ENCODE data around the gene PPM1L. TPM values are rescaled to one million over a fixed set of nuclear protein-coding genes. Genes with fewer than 3 reads are reported as not detected.

Gene PPM1L
- polyA plus RNA-seq, 1 donor (not counting 4 experiments of a cell fraction or from before 2014, with no cell fraction given), result 0.58 TPM

DNA sequence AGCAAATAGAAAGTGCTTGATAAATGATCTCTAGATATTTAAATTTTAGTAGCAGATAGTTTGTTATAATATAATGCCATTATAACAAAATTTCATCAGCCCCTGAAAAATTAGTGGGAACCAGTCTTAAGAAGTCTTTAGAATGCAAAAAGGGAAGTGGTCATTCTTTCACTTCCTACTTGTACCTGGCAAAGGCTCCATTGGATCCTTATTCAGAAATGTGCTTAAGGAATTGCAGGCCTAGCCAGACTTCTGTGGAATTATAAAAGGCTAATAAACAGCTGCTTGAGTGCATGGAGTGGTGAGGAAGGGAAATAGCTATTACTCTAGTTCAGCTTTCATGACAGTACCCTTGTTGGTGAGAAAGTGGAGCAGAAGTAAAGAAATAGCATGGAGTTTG lies 24.2 kb downstream of the PPM1L start:
- no peaks in the 10 kb centered on the region for H3K4me1 ChIP-seq (ENCODE audit: control insufficient read depth, extremely low read depth, insufficient read depth, low read length)
- no peaks in the 10 kb centered on the region for H3K9me3 ChIP-seq (ENCODE audit: control insufficient read depth, low read depth, low read length)
- no peaks in the 10 kb centered on the region for H3K79me2 ChIP-seq (ENCODE audit: control insufficient read depth, insufficient read depth, low read length)
- no peak overlapping the region for H3K9ac ChIP-seq (ENCODE audit: control insufficient read depth, extremely low read depth, insufficient read depth, low read length)
- H3K4me3 ChIP-seq (ENCODE audit: control insufficient read depth in 2 of 3, extremely low read depth in 1 of 3, insufficient read depth in 2 of 3, low read depth in 1 of 3, low read length in 3 of 3), result no peak overlapping the region
- no peak overlapping the region for H3K27ac ChIP-seq (ENCODE audit: control insufficient read depth, insufficient read depth, low read length)
- dilution Hi-C loops (cut with MboI; ENCODE audit: extremely low pct_ligation_motif_present, low sequenced_read_pairs), result no loop called here
- no peaks in the 10 kb centered on the region for H3K27me3 ChIP-seq (ENCODE audit: control insufficient read depth, extremely low read depth, insufficient read depth, low read length)
- no peak for FAIRE-seq
- H3K36me3 ChIP-seq (ENCODE audit: control insufficient read depth in 2 of 2, extremely low read depth in 1 of 2, insufficient read depth in 2 of 2, low read length in 2 of 2), result no peaks in the 10 kb centered on the region
- no peak for DNase-seq (ENCODE audit: low read depth, low spot score)
- no peaks in the 10 kb centered on the region for H4K20me1 ChIP-seq (ENCODE audit: control insufficient read depth, extremely low read depth, insufficient read depth, low read length)
- H2AFZ ChIP-seq (ENCODE audit: control insufficient read depth, low read length), result no peak overlapping the region
- no peak overlapping the region for H3K4me2 ChIP-seq (ENCODE audit: control insufficient read depth, extremely low read depth, insufficient read depth, low read depth, low read length)
- no peaks in the 10 kb centered on the region for H3K9me1 ChIP-seq (ENCODE audit: control insufficient read depth, extremely low read depth, insufficient read depth, low read length)
- TF ChIP-seq EZH2 (IDR thresholded peaks at IDR 0.05; ENCODE audit: low read length), result no peak
- TF ChIP-seq, protein P1, sequence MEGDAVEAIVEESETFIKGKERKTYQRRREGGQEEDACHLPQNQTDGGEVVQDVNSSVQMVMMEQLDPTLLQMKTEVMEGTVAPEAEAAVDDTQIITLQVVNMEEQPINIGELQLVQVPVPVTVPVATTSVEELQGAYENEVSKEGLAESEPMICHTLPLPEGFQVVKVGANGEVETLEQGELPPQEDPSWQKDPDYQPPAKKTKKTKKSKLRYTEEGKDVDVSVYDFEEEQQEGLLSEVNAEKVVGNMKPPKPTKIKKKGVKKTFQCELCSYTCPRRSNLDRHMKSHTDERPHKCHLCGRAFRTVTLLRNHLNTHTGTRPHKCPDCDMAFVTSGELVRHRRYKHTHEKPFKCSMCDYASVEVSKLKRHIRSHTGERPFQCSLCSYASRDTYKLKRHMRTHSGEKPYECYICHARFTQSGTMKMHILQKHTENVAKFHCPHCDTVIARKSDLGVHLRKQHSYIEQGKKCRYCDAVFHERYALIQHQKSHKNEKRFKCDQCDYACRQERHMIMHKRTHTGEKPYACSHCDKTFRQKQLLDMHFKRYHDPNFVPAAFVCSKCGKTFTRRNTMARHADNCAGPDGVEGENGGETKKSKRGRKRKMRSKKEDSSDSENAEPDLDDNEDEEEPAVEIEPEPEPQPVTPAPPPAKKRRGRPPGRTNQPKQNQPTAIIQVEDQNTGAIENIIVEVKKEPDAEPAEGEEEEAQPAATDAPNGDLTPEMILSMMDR (optimal IDR thresholded peaks at IDR 0.05 in 1 of 3, IDR thresholded peaks at IDR 0.05 in 1 of 3, conservative IDR thresholded peaks at IDR 0.05 in 1 of 3; ENCODE audit: extremely low read depth in 1 of 3, insufficient read depth in 2 of 3, low read length in 3 of 3), result no peak

DNA sequence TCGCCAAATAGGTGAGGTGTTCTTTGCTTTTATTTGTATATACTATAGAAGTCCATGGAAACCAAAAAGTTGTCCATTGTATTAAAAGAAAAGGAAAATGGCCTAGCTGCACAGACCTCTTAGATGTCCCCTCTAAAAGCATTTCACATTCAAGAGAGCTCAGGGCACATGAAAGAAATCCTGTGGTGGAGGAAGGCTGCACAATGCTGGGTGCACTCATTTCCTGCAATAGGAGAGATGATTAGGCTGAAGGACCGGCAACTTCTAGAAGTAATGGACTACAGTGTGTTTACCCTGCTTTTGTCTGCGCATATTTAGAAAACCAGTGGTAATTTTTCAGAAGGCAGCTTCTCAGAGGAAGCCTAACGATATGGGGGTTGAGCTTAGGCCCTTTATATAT lies 25.4 kb downstream of the PPM1L start:
- DNase-seq (ENCODE audit: low read depth, low spot score) (no peak), FAIRE-seq (no peak)
- no peaks in the 10 kb centered on the region for H3K36me3 ChIP-seq (ENCODE audit: control insufficient read depth in 2 of 2, extremely low read depth in 1 of 2, insufficient read depth in 2 of 2, low read length in 2 of 2)

More for the DNA sequence above, 25.4 kb downstream of the PPM1L start:
- Histone ChIP-seq H2AFZ (ENCODE audit: control insufficient read depth, low read length) (no peak overlapping the region), H3K9ac (ENCODE audit: control insufficient read depth, extremely low read depth, insufficient read depth, low read length) (no peak overlapping the region), H3K79me2 (ENCODE audit: control insufficient read depth, insufficient read depth, low read length) (no peaks in the 10 kb centered on the region), H3K9me3 (ENCODE audit: control insufficient read depth, low read depth, low read length) (no peaks in the 10 kb centered on the region), H3K4me2 (ENCODE audit: control insufficient read depth, extremely low read depth, insufficient read depth, low read depth, low read length) (no peak overlapping the region), H3K4me1 (ENCODE audit: control insufficient read depth, extremely low read depth, insufficient read depth, low read length) (no peaks in the 10 kb centered on the region), H3K27ac (ENCODE audit: control insufficient read depth, insufficient read depth, low read length) (no peak overlapping the region), H3K9me1 (ENCODE audit: control insufficient read depth, extremely low read depth, insufficient read depth, low read length) (no peaks in the 10 kb centered on the region), H3K27me3 (ENCODE audit: control insufficient read depth, extremely low read depth, insufficient read depth, low read length) (no peaks in the 10 kb centered on the region), H3K4me3 (ENCODE audit: control insufficient read depth in 2 of 3, extremely low read depth in 1 of 3, insufficient read depth in 2 of 3, low read depth in 1 of 3, low read length in 3 of 3) (no peak overlapping the region), H4K20me1 (ENCODE audit: control insufficient read depth, extremely low read depth, insufficient read depth, low read length) (no peaks in the 10 kb centered on the region)
- dilution Hi-C loops (cut with MboI; ENCODE audit: extremely low pct_ligation_motif_present, low sequenced_read_pairs), result no loop called here
- TF ChIP-seq EZH2 (IDR thresholded peaks at IDR 0.05; ENCODE audit: low read length), result no peak
- TF ChIP-seq, protein P1 (optimal IDR thresholded peaks at IDR 0.05 in 1 of 3, IDR thresholded peaks at IDR 0.05 in 1 of 3, conservative IDR thresholded peaks at IDR 0.05 in 1 of 3; ENCODE audit: extremely low read depth in 1 of 3, insufficient read depth in 2 of 3, low read length in 3 of 3), result no peak

Measured in keratinocyte (primary cell).